Smooth muscle cell (in vitro differentiated cells): ENCODE measurements around the gene B4GALT3. TPM values are rescaled to one million over a fixed set of nuclear protein-coding genes. Genes with fewer than 3 reads are reported as not detected.
A peak's percentile ranks its signal among the peaks of the same experiment; 100 is the strongest.

Experiments
- DNase-seq: peaks from one replicate; lab custom pipeline; 2025; ENCODE audit not compliant: unreplicated experiment; lab: John Stamatoyannopoulos, UW
- H2AFZ ChIP-seq: fragments of 200-600 bp; sonication (generic); 2 replicates; pipeline ENCODE4 v1.6.0; 2016; ENCODE audit warnings: antibody characterized with exemption, low read depth, mild to moderate bottlenecking
- H3F3A ChIP-seq: fragments of 200-600 bp; sonication (generic); 2 replicates; pipeline ENCODE4 v1.6.0; 2017; ENCODE audit warnings: antibody characterized with exemption, low read depth
- H3K27ac ChIP-seq: fragments of 200-600 bp; sonication (generic); 2 replicates; pipeline ENCODE4 v1.5.1; 2016; ENCODE audit warnings: low read depth, mild to moderate bottlenecking
- H3K27me3 ChIP-seq: fragments of 200-600 bp; sonication (generic); 2 replicates; pipeline ENCODE4 v1.6.1; 2016; ENCODE audit warnings: low read depth, mild to moderate bottlenecking
- H3K36me3 ChIP-seq: fragments of 200-600 bp; sonication (generic); 2 replicates; pipeline ENCODE4 v1.5.1; 2016; ENCODE audit warnings: low read depth
- H3K4me1 ChIP-seq: fragments of 200-600 bp; sonication (generic); 2 replicates; pipeline ENCODE4 v1.5.1; 2016; ENCODE audit warnings: low read depth
- H3K4me2 ChIP-seq: fragments of 200-600 bp; sonication (generic); 2 replicates; pipeline ENCODE4 v1.6.0; 2016; ENCODE audit warnings: mild to moderate bottlenecking
- H3K4me3 ChIP-seq: fragments of 200-600 bp; sonication (generic); 2 replicates; pipeline ENCODE4 v1.5.1; 2016; ENCODE audit warnings: mild to moderate bottlenecking
- H3K79me2 ChIP-seq: fragments of 200-600 bp; sonication (generic); 2 replicates; pipeline ENCODE4 v1.6.0; 2016; ENCODE audit warnings: low read depth, mild to moderate bottlenecking
- H3K9ac ChIP-seq: fragments of 200-600 bp; sonication (generic); 2 replicates; pipeline ENCODE4 v1.6.0; 2016; ENCODE audit warnings: low read depth
- H3K9me3 ChIP-seq: fragments of 200-600 bp; sonication (generic); replicated peaks from 2 replicates; pipeline ENCODE4 v1.5.1; 2016; ENCODE audit warnings: low read depth
- H4K20me1 ChIP-seq: fragments of 200-600 bp; sonication (generic); 2 replicates; pipeline ENCODE4 v1.6.0; 2016; ENCODE audit warnings: low read depth
- CTCF ChIP-seq: fragments of 200-600 bp; sonication (generic); IDR thresholded peaks from 2 replicates; pipeline ENCODE4 v1.5.1; 2017; ENCODE audit warnings: borderline replicate concordance, mild to moderate bottlenecking, antibody characterized with exemption; ENCODE audit not compliant: insufficient read depth, poor library complexity, severe bottlenecking
- WGBS: methylation state at CpG from one replicate; pipeline ENCODE4 v1.1.7; 2016; ENCODE audit warnings: low lambda C conversion rate; 5-methylcytosine and 5-hydroxymethylcytosine counted together
- polyA plus RNA-seq: library from polyadenylated mRNA; unstranded; fragments of >200 nt; fragmentation: Nextera tagmentation; extraction: Ambion mirVana; gene quantifications from 2 replicates; pipeline ENCODE4 v1.2.1, GENCODE V29; 2016
- total RNA-seq: library from RNA; depleted of rRNA; stranded (reverse); fragments of >200 nt; gene quantifications from 2 replicates; pipeline ENCODE4 v1.2.3, GENCODE V29; 2014

Gene B4GALT3
- total and polyA plus RNA-seq, 2 experiments from 2014 or later: 21.4 to 44.9 TPM

GRCh38 chr1:161128591-161129420 is 48.5 kb downstream of the B4GALT3 start:
- H3K27ac ChIP-seq: peak overlapping the region; percentile 1
- no peak overlapping the region for H2AFZ ChIP-seq
- H3K27me3 ChIP-seq: no peaks in the 10 kb centered on the region
- no peak overlapping the region for H3K4me2 ChIP-seq
- peaks cover 71% of the 10 kb centered on the region for H3K79me2 ChIP-seq
- TF ChIP-seq CTCF: no peak
- DNase-seq: no peak
- H4K20me1 ChIP-seq: peaks cover 49% of the 10 kb centered on the region
- WGBS: 92% methylated on average over 4 of the region's 4 CpGs
- peaks cover 5% of the 10 kb centered on the region for H3F3A ChIP-seq
- H3K36me3 ChIP-seq: peaks cover 3% of the 10 kb centered on the region
- H3K9ac ChIP-seq: no peak overlapping the region
- no peak overlapping the region for H3K4me3 ChIP-seq
- H3K4me1 ChIP-seq: peaks cover 19% of the 10 kb centered on the region
- no peaks in the 10 kb centered on the region for H3K9me3 ChIP-seq

- Histone ChIP-seq H3K36me3 (peaks cover 3% of the 10 kb centered on the region), H3F3A (peaks cover 5% of the 10 kb centered on the region), H3K4me3 (no peak overlapping the region), H2AFZ (no peak overlapping the region), H3K79me2 (peaks cover 70% of the 10 kb centered on the region), H3K4me1 (peaks cover 19% of the 10 kb centered on the region), H4K20me1 (peaks cover 49% of the 10 kb centered on the region), H3K4me2 (no peak overlapping the region), H3K27me3 (no peaks in the 10 kb centered on the region), H3K27ac (no peak overlapping the region), H3K9me3 (no peaks in the 10 kb centered on the region), H3K9ac (no peak overlapping the region)
- 100% methylated on average over 2 of the region's 2 CpGs for WGBS
- DNase-seq: no peak
- no peak for TF ChIP-seq CTCF
Measured at GRCh38 chr1:161127649-161128048, 49.7 kb downstream of the B4GALT3 start.

DNA sequence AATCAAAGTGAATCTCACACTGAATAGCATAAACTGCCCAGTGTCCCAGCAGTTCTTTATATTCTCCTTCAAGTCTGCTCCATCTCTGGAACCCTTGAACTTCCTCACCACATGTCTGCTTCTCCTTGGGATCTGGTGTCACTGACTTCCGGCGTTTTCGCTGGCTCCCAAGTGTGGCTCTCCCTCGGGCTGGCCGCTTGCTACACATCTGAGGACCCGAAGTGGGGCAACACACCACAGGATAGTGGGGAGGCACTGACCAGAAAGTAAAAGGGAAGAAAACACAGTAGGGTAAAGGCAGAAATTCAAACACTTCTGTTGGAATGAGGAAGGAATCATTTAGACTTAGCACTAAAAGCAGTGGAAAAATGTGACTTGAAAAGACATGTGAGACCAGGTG is 54.3 kb downstream of the B4GALT3 start:
- Histone ChIP-seq H3K79me2 (peaks cover 39% of the 10 kb centered on the region), H3K4me3 (no peak overlapping the region), H4K20me1 (peaks cover 34% of the 10 kb centered on the region), H3K4me1 (peaks cover 11% of the 10 kb centered on the region), H3K27ac (no peak overlapping the region), H3K9ac (no peak overlapping the region), H3K9me3 (no peaks in the 10 kb centered on the region), H3K36me3 (peaks cover 2% of the 10 kb centered on the region), H3F3A (peaks cover 25% of the 10 kb centered on the region), H3K27me3 (no peaks in the 10 kb centered on the region), H2AFZ (no peak overlapping the region), H3K4me2 (no peak overlapping the region)
- no peak for TF ChIP-seq CTCF
- no peak for DNase-seq
- WGBS: 91% methylated on average over 6 of the region's 6 CpGs

DNA sequence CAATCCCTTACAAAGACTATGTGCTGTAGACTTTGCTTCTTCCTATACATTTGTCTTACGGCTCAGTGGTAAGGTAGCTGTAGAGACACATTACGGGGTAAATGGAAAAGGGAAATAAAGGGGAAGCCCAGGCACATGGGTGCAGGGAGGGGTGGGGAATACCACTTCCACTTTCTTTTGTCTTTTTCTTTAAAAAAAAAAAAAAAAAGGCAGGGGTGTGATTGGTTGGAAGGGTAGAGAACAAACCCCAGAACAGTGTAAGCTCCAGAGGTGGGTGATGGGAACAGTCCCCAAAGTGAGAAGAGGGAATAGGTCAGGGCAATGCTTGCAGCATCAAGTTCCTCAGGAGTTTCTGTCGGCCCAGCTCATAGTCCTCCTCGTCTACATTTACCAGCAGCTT is 55.5 kb downstream of the B4GALT3 start:
- no peak for TF ChIP-seq CTCF
- Histone ChIP-seq H3K9me3 (no peaks in the 10 kb centered on the region), H3K27ac (no peak overlapping the region), H2AFZ (no peak overlapping the region), H3K9ac (no peak overlapping the region), H3K4me2 (no peak overlapping the region), H3K27me3 (no peaks in the 10 kb centered on the region), H3F3A (peaks cover 25% of the 10 kb centered on the region), H3K36me3 (no peaks in the 10 kb centered on the region), H3K4me1 (peaks cover 11% of the 10 kb centered on the region), H4K20me1 (peaks cover 23% of the 10 kb centered on the region), H3K79me2 (peaks cover 38% of the 10 kb centered on the region), H3K4me3 (no peak overlapping the region)
- WGBS: 89% methylated on average over 4 of the region's 4 CpGs
- DNase-seq: no peak
